ENCODE measurements around the gene SELENOK.

DNA sequence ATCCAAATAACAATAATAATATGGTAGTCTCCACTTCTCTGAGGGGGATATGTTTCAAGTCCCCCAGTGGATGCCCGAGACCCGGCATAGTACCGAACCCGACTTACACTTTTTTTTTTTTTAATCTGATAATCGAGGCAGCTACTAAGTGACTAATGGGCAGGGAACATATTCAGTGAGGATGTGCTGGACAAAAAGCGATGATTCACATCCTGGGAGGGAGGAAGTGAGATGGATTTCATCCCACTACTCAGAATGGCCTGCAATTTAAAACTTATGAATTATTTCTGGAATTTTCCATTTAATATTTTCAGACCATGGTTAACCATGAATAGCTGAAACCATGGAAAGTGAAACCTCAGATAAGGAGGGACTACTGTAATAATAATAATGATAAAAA is 49.5 kb upstream of the SELENOK start:
- no peak for TF ChIP-seq POLR2A (IDR thresholded peaks at IDR 0.05)
- no peak for TF ChIP-seq CTCF (IDR thresholded peaks at IDR 0.05 in 8 of 11, conservative IDR thresholded peaks at IDR 0.05 in 3 of 11)
- TF ChIP-seq POLR2AphosphoS5 (IDR thresholded peaks at IDR 0.05), result no peak
